GM10266 (cell line): ENCODE results near the gene COA4.

Source experiments
- DNase-seq: peaks from one replicate; pipeline ENCODE4 v3.0.0; 2012; ENCODE audit errors: extremely low spot score
- CTCF ChIP-seq: IDR thresholded peaks from 2 replicates; pipeline ENCODE4 v1.5.1; 2012; ENCODE audit warnings: mild to moderate bottlenecking, low read depth; ENCODE audit not compliant: control insufficient read depth, insufficient read depth; ENCODE audit errors: missing control alignments

The COA4 gene

GRCh38 chr11:73878771-73879170 lies 2.1 kb upstream of the COA4 start:
- no peak for DNase-seq
- TF ChIP-seq CTCF = no peak

- no peak for DNase-seq
Observed at GRCh38 chr11:73875840-73876239, 806 bp downstream of the COA4 start.

GRCh38 chr11:73875380-73875779 lies 1.3 kb downstream of the COA4 start:
- no peak for TF ChIP-seq CTCF
- DNase-seq = no peak

More at GRCh38 chr11:73875840-73876239, 806 bp downstream of the COA4 start:
- no peak for TF ChIP-seq CTCF

- TF ChIP-seq CTCF = no peak
- DNase-seq = no peak
Observed at GRCh38 chr11:73872749-73873357, 3.8 kb downstream of the COA4 start.

- no peak for DNase-seq
Observed at GRCh38 chr11:73870261-73870660, 6.4 kb downstream of the COA4 start.

GRCh38 chr11:73869332-73869949 lies 7.2 kb downstream of the COA4 start:
- DNase-seq = no peak
- no peak for TF ChIP-seq CTCF

More at GRCh38 chr11:73870261-73870660, 6.4 kb downstream of the COA4 start:
- no peak for TF ChIP-seq CTCF

- TF ChIP-seq CTCF = no peak
- DNase-seq = no peak
Observed at GRCh38 chr11:73866586-73866996, 10.1 kb downstream of the COA4 start.
